Measurements from ENCODE around the gene CFAP221. TPM values are rescaled to one million over a fixed set of nuclear protein-coding genes. Genes with fewer than 3 reads are reported as not detected.
"Not testable (repeated sequence)": the region's sequence is repeated elsewhere in the genome, so short reads cannot be mapped to it uniquely, and the experiment has no call there.

The CFAP221 gene
- polyA plus RNA-seq, 3 donors from 2014 or later = not detected

DNA sequence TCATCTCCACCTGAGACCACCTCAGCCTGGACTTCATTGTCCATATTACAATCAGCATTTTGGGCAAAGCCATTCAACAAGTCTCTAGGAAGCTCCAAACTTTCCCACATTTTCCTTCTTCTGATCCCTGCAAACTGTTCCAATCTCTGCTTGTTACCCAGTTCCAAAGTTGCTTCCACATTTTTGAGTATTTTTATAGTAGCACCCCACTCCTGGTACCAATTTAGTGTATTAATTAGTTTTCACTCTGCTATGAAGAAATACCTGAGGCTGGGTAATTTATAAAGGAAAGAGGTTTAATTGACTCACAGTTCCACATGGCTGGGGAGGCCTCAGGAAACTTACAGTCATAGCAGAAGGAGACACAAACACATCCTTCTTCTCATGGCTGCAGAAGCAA is 69.9 kb downstream of the CFAP221 start:
- Mint-ChIP-seq H3K36me3 (peaks cover 0 to 14% (median 6%) of the 10 kb centered on the region in 3 donors), H3K9me3 (peaks cover 17 to 37% (median 24%) of the 10 kb centered on the region in 6 donors), H3K27me3 (ENCODE audit: low read depth in 3 of 3) (peaks cover 5 to 21% (median 10%) of the 10 kb centered on the region in 3 donors)
- H3K4me3 Mint-ChIP-seq, H3K4me1 Mint-ChIP-seq, H3K27ac Mint-ChIP-seq, DNase-seq: not testable (repeated sequence)

DNA sequence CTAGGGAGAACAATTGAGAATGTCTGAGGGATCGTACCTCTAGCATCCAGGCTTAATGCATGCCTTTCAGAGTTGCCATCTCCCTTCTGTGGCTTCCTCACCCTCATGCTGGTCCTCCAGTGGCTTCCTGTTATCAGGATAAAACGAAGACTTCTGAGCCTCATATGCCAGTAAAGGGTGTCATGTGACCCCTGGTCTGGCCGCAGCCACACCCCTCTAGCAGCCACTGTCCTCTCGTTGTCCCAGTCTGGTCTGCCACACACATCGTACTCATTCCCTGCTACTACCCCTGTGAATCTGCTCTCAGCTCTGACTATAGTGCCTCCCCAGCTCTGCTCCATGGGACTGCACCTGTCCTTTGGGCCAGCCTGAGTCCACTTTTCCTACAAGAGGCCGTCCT is 72.2 kb downstream of the CFAP221 start:
- H3K4me1 Mint-ChIP-seq = no peaks in the 10 kb centered on the region
- H3K27me3 Mint-ChIP-seq (ENCODE audit: low read depth in 3 of 3) = peaks cover 2 to 20% (median 10%) of the 10 kb centered on the region in 3 donors
- H3K27ac Mint-ChIP-seq = no peak overlapping the region
- no peak overlapping the region for H3K4me3 Mint-ChIP-seq
- no peak for DNase-seq
- peaks cover 17 to 37% (median 24%) of the 10 kb centered on the region in 6 donors for H3K9me3 Mint-ChIP-seq
- H3K36me3 Mint-ChIP-seq = peaks cover 0 to 14% (median 6%) of the 10 kb centered on the region in 3 donors

DNA sequence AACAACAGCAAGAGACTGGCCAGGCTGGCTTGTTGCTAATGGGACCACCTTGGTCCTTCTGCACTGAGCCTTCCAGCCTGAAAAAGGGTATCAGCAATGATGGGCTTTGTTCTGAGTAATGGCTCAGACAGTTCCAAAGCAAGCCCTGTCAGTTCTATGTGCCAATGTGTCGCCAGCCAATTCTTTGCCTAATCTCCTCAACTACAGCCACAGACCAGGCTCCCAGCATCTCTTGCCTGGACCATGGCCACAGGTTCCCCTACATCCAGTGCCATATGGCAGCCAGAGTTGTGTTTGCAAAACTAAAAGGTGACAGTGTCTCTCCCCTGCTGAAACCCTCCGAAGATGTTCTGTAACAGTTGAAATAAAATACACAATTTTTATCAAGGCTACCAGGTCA is 73.2 kb downstream of the CFAP221 start:
- Mint-ChIP-seq H3K9me3 (peaks cover 17 to 36% (median 20%) of the 10 kb centered on the region in 6 donors), H3K36me3 (peaks cover 0 to 14% (median 6%) of the 10 kb centered on the region in 3 donors), H3K4me1 (no peaks in the 10 kb centered on the region), H3K27ac (no peak overlapping the region), H3K4me3 (no peak overlapping the region), H3K27me3 (ENCODE audit: low read depth in 3 of 3) (peaks cover 2 to 18% (median 8%) of the 10 kb centered on the region in 3 donors)
- no peak for DNase-seq

DNA sequence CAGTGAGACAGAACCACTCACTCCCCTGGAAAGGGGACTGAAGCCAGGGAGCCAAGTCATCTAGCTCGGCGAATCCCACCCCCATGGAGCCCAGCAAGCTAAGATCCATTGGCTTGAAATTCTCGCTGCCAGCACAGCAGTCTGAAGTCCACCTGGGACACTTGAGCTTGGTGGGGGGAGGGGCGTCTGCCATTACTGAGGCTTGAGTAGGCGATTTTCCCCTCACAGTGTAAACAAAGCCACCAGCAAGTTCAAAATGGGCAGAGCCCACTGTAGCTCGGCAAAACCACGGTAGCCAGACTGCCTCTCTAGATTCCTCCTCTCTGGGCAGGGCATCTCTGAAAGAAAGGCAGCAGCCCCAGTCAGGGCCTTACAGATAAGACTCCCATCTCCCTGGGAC is 74.5 kb downstream of the CFAP221 start:
- not testable (repeated sequence) for H3K27ac Mint-ChIP-seq, DNase-seq, H3K4me3 Mint-ChIP-seq, H3K4me1 Mint-ChIP-seq
- peaks cover 7 to 18% (median 8%) of the 10 kb centered on the region in 3 donors for H3K27me3 Mint-ChIP-seq (ENCODE audit: low read depth in 3 of 3)
- peaks cover 0 to 13% (median 6%) of the 10 kb centered on the region in 3 donors for H3K36me3 Mint-ChIP-seq
- peaks cover 12 to 27% (median 16%) of the 10 kb centered on the region in 6 donors for H3K9me3 Mint-ChIP-seq

DNA sequence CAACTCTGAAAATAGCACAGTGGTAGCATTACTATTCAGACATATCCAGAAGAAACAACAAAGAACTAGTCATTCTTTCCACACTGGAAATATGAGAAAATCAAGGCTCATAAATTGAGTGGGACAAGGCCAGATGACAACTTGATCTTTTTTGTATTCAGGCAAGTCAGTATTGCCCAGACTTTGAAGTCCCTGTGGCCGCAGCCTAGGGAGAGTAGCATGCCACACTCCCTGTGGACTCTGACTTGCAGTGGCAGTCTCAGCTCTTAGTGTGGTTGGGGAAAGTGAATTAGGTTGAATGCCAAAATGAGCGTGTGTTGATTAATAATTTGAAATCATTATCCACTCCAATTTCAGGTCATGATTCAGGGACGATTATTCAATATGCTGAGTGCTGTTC is 81.0 kb downstream of the CFAP221 start:
- no peak overlapping the region for H3K27ac Mint-ChIP-seq
- DNase-seq = no peak
- no peak overlapping the region for H3K4me3 Mint-ChIP-seq
- H3K9me3 Mint-ChIP-seq = peaks cover 0 to 2% (median 0%) of the 10 kb centered on the region in 6 donors
- no peaks in the 10 kb centered on the region for H3K4me1 Mint-ChIP-seq
- no peaks in the 10 kb centered on the region for H3K36me3 Mint-ChIP-seq
- H3K27me3 Mint-ChIP-seq (ENCODE audit: low read depth in 3 of 3) = peaks cover 5 to 10% (median 7%) of the 10 kb centered on the region in 3 donors

GRCh38 chr2:119629323-119629825 is 85.1 kb downstream of the CFAP221 start:
- Mint-ChIP-seq H3K36me3 (no peaks in the 10 kb centered on the region), H3K4me1 (no peaks in the 10 kb centered on the region), H3K9me3 (peaks cover 0 to 2% (median 0%) of the 10 kb centered on the region in 6 donors), H3K27ac (no peak overlapping the region), H3K4me3 (no peak overlapping the region), H3K27me3 (ENCODE audit: low read depth in 3 of 3) (peaks cover 7 to 16% (median 8%) of the 10 kb centered on the region in 3 donors)
- DNase-seq = no peak

GRCh38 chr2:119630121-119630520 is 85.9 kb downstream of the CFAP221 start:
- no peak for DNase-seq
- Mint-ChIP-seq H3K36me3 (no peaks in the 10 kb centered on the region), H3K27ac (no peak overlapping the region)

GRCh38 chr2:119637371-119637770 is 93.1 kb downstream of the CFAP221 start:
- H3K36me3 Mint-ChIP-seq = no peaks in the 10 kb centered on the region
- no peak overlapping the region for H3K4me3 Mint-ChIP-seq
- H3K4me1 Mint-ChIP-seq = no peaks in the 10 kb centered on the region
- DNase-seq = no peak
- peaks cover 4 to 13% (median 5%) of the 10 kb centered on the region in 3 donors for H3K27me3 Mint-ChIP-seq (ENCODE audit: low read depth in 3 of 3)
- H3K9me3 Mint-ChIP-seq = no peaks in the 10 kb centered on the region
- no peak overlapping the region for H3K27ac Mint-ChIP-seq

More at GRCh38 chr2:119630121-119630520, 85.9 kb downstream of the CFAP221 start:
- peaks cover 5 to 17% (median 7%) of the 10 kb centered on the region in 3 donors for H3K27me3 Mint-ChIP-seq (ENCODE audit: low read depth in 3 of 3)
- H3K9me3 Mint-ChIP-seq = peaks cover 0 to 2% (median 0%) of the 10 kb centered on the region in 6 donors
- no peak overlapping the region for H3K4me3 Mint-ChIP-seq
- no peaks in the 10 kb centered on the region for H3K4me1 Mint-ChIP-seq

DNA sequence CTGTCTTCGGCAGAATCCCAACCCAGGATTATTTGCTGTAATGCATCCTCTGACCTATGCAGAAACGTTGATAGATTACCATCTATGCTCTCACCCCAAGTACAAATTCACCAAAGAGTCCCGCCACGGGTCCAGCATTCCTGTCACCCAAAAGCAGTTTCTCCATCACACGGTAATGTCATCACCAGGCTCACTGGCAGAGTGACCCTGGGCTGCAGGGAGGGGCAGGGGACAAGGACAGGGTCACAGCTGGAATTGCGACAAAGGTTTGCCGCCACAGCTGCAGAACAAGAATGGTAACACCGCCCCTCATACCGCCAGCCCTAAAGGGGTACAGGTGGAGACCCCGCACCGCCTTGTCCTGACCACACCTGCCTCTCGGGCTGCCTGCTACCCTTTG is 94.0 kb downstream of the CFAP221 start:
- H3K4me3 Mint-ChIP-seq = no peak overlapping the region
- no peaks in the 10 kb centered on the region for H3K4me1 Mint-ChIP-seq
- H3K9me3 Mint-ChIP-seq = no peaks in the 10 kb centered on the region
- H3K36me3 Mint-ChIP-seq = no peaks in the 10 kb centered on the region
- no peak overlapping the region for H3K27ac Mint-ChIP-seq
- peaks cover 2 to 13% (median 5%) of the 10 kb centered on the region in 3 donors for H3K27me3 Mint-ChIP-seq (ENCODE audit: low read depth in 3 of 3)
- no peak for DNase-seq

DNA sequence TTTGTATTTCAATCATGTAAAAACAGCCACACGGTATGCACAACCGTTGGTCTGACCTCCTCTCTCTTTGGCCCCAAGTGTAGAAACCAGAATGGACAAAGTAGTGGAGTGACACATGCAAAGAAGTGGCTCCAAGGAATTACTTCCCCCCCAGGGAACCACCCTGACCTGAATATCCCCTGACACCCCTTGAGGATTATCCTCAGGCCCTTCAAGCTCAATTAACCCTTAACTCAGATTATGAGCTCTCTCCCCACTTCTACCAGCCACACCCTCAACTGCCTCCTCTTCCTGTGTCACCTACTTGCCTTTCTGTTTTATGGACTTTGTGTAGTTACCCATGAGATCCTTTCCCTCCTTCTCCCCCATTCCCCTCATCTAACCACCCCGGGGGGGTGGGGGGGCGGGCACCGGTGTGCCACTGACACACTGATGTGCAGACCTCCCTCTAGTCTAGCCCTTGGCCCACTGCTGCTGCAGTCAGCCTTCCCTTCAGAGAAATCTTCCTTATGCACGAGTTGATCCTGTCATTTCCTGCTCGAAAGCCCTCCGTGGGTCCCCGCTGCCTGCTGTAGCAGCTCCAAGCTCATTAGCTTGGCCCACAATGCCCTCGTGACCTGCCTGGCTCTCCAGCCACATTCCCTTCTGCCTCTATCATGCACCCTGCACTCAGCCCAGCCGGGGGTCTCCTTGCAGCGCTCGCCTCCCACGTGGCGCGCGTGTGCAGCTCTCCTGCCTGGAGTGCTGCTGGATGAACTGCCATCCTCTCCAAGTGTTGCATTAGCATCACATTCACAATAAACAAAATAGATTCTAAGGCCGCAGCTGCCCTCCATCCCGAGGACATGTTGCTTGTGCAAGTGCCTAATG is 94.7 kb downstream of the CFAP221 start:
- Mint-ChIP-seq H3K27me3 (ENCODE audit: low read depth in 3 of 3) (peaks cover 2 to 13% (median 5%) of the 10 kb centered on the region in 3 donors), H3K36me3 (no peaks in the 10 kb centered on the region), H3K9me3 (no peaks in the 10 kb centered on the region), H3K4me1 (no peaks in the 10 kb centered on the region), H3K4me3 (no peak overlapping the region), H3K27ac (no peak overlapping the region)
- no peak for DNase-seq

- Mint-ChIP-seq H3K27ac (no peak overlapping the region), H3K9me3 (no peaks in the 10 kb centered on the region), H3K36me3 (no peaks in the 10 kb centered on the region), H3K27me3 (ENCODE audit: low read depth in 3 of 3) (peaks cover 2 to 17% (median 6%) of the 10 kb centered on the region in 3 donors), H3K4me3 (no peak overlapping the region), H3K4me1 (no peaks in the 10 kb centered on the region)
- peak; percentile 38 to 52 (median 46) for DNase-seq
Observed at GRCh38 chr2:119641562-119642258, 97.5 kb downstream of the CFAP221 start.

DNA sequence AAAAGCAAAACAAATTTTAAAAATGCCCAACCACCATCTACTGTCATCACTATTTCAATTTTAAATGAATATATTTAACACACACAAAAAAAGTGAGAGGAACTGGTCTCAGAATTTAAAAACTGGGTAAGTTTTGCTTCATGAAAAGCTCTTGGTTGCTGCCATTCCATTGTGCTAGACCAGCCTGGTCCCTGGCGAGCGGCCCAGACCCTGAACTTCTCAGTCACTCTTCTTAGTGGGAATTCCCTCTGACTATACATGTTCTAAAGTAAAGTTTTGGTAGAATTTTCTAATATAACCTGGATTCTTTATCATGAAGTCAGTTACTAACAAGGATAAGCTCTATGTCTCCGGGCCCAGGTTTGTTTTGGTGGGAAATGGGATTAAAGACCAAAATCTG is 99.9 kb downstream of the CFAP221 start:
- H3K9me3 Mint-ChIP-seq = no peaks in the 10 kb centered on the region
- no peak overlapping the region for H3K27ac Mint-ChIP-seq
- no peak overlapping the region for H3K4me3 Mint-ChIP-seq
- H3K27me3 Mint-ChIP-seq (ENCODE audit: low read depth in 3 of 3) = peaks cover 2 to 27% (median 4%) of the 10 kb centered on the region in 3 donors
- DNase-seq = no peak
- no peaks in the 10 kb centered on the region for H3K36me3 Mint-ChIP-seq
- H3K4me1 Mint-ChIP-seq = no peaks in the 10 kb centered on the region

GRCh38 chr2:119645173-119645855 is 101.1 kb downstream of the CFAP221 start:
- Mint-ChIP-seq H3K9me3 (peaks cover 0 to 1% (median 0%) of the 10 kb centered on the region in 6 donors), H3K4me3 (no peak overlapping the region), H3K36me3 (no peaks in the 10 kb centered on the region), H3K4me1 (no peaks in the 10 kb centered on the region), H3K27me3 (ENCODE audit: low read depth in 3 of 3) (peaks cover 2 to 28% (median 4%) of the 10 kb centered on the region in 3 donors), H3K27ac (no peak overlapping the region)
- no peak for DNase-seq
